NCI-H524 treated with DMSO at 0.1 percent for 48 hours (cell line): Measurements from ENCODE around the gene ZFAND2B.
A peak's percentile ranks its signal among the peaks of the same experiment; 100 is the strongest.

Source experiments
- DNase-seq: peaks from one replicate; lab custom pipeline; 2025; lab: John Stamatoyannopoulos, UW

ZFAND2B gene

GRCh38 chr2:219204425-219205164, 2.0 kb upstream of the ZFAND2B start:
- DNase-seq = no peak

GRCh38 chr2:219205165-219205538, 1.4 kb upstream of the ZFAND2B start:
- no peak for DNase-seq

GRCh38 chr2:219205981-219206327, 628 bp upstream of the ZFAND2B start:
- DNase-seq = no peak

- no peak for DNase-seq
These were observed 727 bp downstream of the ZFAND2B start for GRCh38 chr2:219207134-219207883.

- DNase-seq = no peak
These were observed 1.5 kb downstream of the ZFAND2B start for GRCh38 chr2:219207884-219208740.

GRCh38 chr2:219209236-219210195, 2.9 kb downstream of the ZFAND2B start:
- no peak for DNase-seq

- no peak for DNase-seq
These were observed 3.8 kb downstream of the ZFAND2B start for GRCh38 chr2:219210196-219210885.

GRCh38 chr2:219210886-219211362, 4.3 kb downstream of the ZFAND2B start:
- no peak for DNase-seq

GRCh38 chr2:219213026-219213415, 6.4 kb downstream of the ZFAND2B start:
- DNase-seq = no peak

GRCh38 chr2:219213486-219214071, 7.0 kb downstream of the ZFAND2B start:
- no peak for DNase-seq

- DNase-seq = no peak
These were observed 7.6 kb downstream of the ZFAND2B start for GRCh38 chr2:219214141-219214540.

- no peak for DNase-seq
These were observed 8.2 kb downstream of the ZFAND2B start for GRCh38 chr2:219214786-219215185.

- DNase-seq = no peak
These were observed 9.4 kb downstream of the ZFAND2B start for GRCh38 chr2:219215871-219216534.

GRCh38 chr2:219216535-219216915, 9.9 kb downstream of the ZFAND2B start:
- no peak for DNase-seq

- no peak for DNase-seq
These were observed 11.7 kb downstream of the ZFAND2B start for GRCh38 chr2:219218217-219218731.

GRCh38 chr2:219218732-219219701, 12.4 kb downstream of the ZFAND2B start, which contains the start of gene ABCB6:
Gene ABCB6, minus strand, starts transcription at chr2:219218958. Its CDS starts 285 bp downstream, at chr2:219218673.
- DNase-seq = peak; percentile 48

GRCh38 chr2:219219784-219220532, 13.4 kb downstream of the ZFAND2B start:
- no peak for DNase-seq
